GM20000 (cell line): ENCODE measurements around the gene RPLP2.

Source experiments
- DNase-seq: peaks from one replicate; pipeline ENCODE4 v3.0.0; 2012; ENCODE audit warnings: low spot score
- TF ChIP-seq, protein P1 (sequence below): IDR thresholded peaks from 2 replicates; pipeline ENCODE4 v1.5.1; 2012; ENCODE audit warnings: mild to moderate bottlenecking, control low read depth; ENCODE audit errors: extremely low read depth, missing control alignments

RPLP2 gene

DNA sequence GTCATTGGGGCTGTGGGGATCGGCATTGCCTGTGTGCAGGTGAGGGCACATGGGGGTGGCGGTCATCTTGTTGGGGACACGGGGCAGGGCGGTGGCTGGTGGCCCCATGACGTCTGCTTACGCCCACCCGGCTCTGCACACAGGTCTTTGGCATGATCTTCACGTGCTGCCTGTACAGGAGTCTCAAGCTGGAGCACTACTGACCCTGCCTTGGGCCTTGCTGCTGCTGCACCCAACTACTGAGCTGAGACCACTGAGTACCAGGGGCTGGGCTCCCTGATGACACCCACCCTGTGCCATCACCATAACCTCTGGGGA is 28.2 kb downstream of the RPLP2 start:
- DNase-seq: no peak
- TF ChIP-seq, protein P1, sequence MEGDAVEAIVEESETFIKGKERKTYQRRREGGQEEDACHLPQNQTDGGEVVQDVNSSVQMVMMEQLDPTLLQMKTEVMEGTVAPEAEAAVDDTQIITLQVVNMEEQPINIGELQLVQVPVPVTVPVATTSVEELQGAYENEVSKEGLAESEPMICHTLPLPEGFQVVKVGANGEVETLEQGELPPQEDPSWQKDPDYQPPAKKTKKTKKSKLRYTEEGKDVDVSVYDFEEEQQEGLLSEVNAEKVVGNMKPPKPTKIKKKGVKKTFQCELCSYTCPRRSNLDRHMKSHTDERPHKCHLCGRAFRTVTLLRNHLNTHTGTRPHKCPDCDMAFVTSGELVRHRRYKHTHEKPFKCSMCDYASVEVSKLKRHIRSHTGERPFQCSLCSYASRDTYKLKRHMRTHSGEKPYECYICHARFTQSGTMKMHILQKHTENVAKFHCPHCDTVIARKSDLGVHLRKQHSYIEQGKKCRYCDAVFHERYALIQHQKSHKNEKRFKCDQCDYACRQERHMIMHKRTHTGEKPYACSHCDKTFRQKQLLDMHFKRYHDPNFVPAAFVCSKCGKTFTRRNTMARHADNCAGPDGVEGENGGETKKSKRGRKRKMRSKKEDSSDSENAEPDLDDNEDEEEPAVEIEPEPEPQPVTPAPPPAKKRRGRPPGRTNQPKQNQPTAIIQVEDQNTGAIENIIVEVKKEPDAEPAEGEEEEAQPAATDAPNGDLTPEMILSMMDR: no peak

GRCh38 chr11:838441-839279 is 28.9 kb downstream of the RPLP2 start:
- TF ChIP-seq, protein P1: no peak
- DNase-seq: no peak

DNA sequence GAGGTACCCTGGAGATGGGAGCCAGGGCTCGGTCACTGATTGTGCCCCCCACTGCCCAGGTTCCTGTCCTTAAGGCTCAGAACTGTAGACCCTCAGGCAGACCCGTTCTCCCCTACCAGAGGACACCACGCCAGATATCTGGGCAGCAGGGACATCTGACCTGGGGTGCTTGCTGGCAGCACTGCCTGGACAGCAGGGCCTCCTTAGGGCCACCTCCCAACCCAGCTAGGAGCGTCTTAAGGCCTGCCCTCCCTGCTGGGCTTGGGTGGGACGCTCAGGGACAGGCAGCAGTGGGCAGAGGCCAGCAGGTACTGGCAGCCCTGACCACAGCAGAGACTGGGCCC is 29.5 kb downstream of the RPLP2 start:
- TF ChIP-seq, protein P1: no peak
- no peak for DNase-seq

DNA sequence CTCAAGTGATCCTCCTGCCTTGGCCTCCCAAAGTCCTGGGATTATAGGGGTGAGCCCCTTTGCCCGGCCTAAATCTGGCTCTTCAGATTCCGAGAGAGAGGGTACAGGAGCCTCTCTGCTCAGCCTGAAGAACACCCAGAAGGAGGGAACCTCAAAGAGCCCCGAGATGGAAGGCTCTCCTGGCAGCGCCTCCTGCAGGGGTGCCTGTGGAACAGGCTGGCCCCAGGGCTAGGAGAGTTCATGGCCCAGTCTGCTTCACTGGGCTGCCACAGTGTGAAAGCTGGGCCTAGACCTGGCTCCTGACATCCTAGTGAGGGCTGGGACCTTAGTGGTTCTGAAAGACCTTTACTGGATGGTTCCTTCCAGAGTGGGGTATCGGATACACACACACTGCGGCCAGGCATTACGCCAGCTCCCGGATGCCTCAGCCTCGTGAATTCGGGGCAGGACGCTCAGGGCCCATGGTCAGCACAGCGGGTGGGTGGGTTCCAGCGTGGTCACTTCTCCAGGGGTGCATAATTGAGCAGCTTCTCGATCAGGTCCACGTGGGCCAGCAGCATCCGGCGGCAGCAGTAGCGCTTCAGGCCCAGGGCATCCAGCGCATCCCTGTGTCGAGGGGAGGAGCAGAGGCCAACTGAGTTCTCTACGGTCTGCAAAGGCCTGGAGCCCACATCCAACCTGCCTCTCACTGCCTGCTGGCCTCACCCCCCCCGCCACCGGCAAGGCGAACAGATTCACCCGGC is 30.3 kb downstream of the RPLP2 start:
- no peak for DNase-seq
- TF ChIP-seq, protein P1: no peak

DNA sequence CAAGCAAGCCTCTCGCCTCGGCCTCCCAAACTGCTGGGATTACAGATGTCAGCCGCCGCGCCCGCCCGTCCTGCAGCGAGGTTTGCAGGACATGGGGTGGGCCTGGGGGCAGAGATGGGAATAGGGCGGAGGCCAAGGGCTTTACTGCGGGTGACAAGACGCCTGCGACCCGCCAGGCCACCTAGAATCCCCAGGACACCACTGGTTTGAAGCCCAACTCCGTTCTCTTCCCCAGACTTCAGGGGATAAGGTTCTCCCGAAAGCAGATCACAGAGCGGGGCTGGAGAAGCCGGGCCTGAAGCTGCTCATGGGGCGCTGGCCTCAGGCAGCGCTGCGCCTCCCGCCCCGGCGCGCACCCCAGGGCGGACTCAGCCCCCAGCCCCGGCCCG is 32.2 kb downstream of the RPLP2 start:
- TF ChIP-seq, protein P1: no peak
- no peak for DNase-seq

DNA sequence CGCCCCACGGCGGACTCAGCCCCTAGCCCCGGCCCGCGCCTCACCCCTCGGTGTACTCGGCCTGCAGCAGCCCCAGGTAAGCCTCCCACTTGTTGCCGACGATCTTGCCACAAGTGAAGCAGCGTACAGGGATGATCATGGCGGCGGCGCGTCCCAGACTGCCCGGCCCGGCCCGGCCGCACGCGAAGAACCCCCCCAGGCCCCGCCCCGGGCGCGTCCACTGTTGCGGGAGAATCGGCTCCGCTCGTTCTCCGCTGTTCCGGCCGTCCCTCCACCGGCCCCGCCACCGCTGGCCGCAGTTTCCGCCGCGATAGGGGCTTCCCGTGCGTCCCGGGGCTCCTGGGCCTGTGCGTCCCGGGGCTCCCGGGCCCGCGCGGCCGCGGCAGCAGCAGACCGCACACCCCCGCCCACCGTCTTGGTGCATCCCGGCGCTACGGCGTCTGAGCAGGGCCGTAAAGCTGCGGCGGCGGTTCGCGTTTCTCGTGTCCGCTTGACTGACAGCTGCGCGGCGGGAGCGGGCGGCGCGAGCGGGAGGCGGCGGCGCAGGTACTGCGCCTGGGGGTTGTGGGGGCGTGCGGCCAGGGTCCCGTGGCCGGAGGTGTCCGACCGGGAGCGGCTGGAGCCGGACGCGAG is 32.7 kb downstream of the RPLP2 start, which contains the start of the genes POLR2L and TSPAN4:
Gene POLR2L, minus strand, starts transcription at position 160 of the 633 bp plus-strand sequence. Its CDS starts 21 bp downstream, at position 139.
Gene TSPAN4, plus strand, starts transcription at position 483 of the 633 bp plus-strand sequence. CDS start 7,453 bp downstream, outside the sequence.
- DNase-seq: peak; percentile 98
- TF ChIP-seq, protein P1: no peak

- TF ChIP-seq, protein P1: no peak
- no peak for DNase-seq
These were observed 33.4 kb downstream of the RPLP2 start for GRCh38 chr11:843086-843734.
